GM12873 (cell line): ENCODE results near the gene FAM117B.

Source experiments
- TF ChIP-seq, protein P1 (sequence below): IDR thresholded peaks from 2 replicates; pipeline ENCODE4 v1.5.1; 2012; ENCODE audit warnings: low read depth, mild to moderate bottlenecking, moderate library complexity, low read length, control low read depth; ENCODE audit not compliant: insufficient read depth; ENCODE audit errors: missing control alignments

The FAM117B gene

DNA sequence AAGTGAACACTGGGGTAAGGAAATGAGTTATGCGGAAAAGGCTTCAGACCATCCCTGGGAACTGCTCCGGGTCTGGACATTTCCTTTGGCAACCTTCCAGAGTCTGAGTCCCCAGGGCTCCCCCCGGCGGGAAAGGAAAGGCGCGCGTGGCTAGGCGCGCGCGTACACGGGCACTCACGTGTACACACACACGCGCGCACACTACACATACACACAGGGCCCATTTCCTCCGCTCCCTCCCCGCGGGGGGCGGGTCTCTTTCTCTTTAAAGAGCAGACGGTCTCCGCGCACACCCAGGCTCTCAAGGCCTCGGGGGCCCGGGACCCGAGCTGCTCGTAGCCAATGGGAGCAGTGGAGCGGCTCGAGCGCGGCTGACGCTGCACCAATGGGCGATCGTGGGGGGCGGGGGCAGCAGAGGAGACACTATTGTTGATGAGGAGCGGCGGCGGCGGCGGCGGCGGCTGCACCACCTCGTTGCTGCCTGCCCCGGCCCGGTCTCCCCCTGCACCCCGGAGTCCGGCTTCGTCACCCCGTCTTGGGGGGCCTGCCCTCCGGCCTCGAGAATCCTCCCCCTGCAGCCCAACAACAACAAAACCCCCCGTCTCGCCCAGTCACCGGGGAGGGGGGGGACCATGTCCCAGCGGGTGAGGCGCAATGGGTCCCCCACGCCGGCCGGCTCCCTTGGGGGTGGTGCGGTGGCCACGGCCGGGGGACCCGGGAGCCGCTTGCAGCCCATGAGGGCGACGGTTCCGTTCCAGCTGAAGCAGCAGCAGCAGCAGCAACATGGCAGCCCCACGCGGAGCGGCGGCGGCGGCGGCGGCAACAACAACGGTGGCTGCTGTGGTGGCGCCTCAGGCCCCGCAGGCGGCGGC lies at the start of gene FAM117B:
Gene FAM117B (plus strand): TSS at position 414 of the 872 bp plus-strand sequence. CDS start 219 bp downstream, at position 633.
- TF ChIP-seq, protein P1, sequence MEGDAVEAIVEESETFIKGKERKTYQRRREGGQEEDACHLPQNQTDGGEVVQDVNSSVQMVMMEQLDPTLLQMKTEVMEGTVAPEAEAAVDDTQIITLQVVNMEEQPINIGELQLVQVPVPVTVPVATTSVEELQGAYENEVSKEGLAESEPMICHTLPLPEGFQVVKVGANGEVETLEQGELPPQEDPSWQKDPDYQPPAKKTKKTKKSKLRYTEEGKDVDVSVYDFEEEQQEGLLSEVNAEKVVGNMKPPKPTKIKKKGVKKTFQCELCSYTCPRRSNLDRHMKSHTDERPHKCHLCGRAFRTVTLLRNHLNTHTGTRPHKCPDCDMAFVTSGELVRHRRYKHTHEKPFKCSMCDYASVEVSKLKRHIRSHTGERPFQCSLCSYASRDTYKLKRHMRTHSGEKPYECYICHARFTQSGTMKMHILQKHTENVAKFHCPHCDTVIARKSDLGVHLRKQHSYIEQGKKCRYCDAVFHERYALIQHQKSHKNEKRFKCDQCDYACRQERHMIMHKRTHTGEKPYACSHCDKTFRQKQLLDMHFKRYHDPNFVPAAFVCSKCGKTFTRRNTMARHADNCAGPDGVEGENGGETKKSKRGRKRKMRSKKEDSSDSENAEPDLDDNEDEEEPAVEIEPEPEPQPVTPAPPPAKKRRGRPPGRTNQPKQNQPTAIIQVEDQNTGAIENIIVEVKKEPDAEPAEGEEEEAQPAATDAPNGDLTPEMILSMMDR: no peak

DNA sequence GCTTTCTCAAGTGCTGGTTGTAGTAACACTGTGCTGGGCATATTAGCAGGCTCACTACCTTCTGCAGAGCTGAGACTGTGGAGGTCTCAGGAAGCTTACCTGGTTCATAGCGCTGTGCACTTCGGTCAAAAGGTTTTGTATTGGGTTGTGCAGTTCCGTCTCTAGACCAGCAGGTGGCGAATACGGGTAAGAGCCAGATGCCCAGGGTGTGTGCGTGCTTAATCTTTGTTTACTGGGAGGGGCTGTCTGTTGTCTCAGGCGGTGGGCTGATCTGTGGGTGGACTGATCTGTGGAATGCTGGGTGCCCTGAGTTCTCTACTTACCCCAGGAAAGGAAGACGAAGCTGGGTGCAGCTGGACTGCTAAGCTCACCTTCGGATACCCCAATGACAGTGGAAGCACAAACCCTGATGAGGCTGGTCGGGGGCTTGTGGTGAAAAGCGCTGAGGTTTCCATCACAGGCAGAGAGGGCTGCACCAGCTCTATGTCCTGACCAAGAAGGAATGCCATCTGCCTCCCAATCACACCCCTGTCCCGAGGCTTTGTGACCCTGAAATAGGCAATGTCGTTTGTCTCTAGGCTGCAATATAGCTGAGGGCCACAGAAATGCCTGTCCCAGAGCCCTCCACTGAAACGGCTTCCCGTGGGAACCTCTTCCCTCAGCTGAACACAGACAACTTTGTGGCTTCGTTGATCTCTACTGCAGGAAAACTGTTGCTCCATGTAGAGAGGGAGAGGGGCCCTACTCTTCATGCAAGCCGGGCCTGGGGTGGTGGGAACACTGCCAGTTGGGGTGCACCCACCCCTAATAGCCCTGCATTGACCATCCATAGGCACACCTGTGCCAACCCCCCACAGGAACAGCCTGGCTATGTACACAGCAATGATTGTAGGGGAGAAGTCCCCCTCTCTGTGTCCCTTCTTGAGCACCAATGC lies 45.9 kb upstream of the FAM117B start:
- TF ChIP-seq, protein P1: peak; percentile 96

DNA sequence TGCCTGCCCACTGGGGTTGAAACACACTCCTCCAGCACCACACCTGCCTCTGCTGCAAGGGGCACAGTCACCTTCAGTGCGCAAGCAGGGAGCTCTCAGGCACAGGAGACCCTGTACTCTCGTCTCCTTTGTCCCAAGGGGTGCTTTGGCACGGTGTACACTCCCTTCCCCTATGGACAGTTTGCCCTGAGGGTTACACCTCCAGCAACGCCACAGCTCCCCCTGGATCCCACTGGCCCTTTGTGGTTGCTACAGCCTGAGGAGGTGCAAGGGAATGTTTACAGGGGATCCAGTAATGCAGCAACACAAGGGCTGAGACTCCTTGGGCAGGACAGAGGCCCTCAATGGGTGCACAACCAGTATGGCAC lies 45.2 kb upstream of the FAM117B start:
- TF ChIP-seq, protein P1: no peak

DNA sequence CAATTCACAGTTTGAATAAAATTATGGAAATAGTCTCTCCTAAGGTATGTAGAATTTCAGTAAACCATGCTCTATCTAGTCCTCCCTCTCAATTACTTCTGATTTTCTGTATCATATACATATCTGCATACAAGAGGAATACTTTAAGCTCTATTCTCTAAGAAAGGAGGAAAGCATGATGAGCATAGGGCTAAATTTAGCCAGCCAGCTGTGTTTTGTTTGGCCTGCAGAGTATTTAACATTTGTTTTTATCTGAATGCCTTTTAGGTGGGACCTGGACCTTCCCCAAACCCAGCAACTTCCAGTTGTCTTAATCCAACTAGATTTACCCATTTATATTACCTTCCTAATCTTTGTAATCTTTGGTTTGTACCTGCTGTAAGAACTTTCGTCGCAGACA lies 42.2 kb upstream of the FAM117B start:
- TF ChIP-seq, protein P1: no peak

DNA sequence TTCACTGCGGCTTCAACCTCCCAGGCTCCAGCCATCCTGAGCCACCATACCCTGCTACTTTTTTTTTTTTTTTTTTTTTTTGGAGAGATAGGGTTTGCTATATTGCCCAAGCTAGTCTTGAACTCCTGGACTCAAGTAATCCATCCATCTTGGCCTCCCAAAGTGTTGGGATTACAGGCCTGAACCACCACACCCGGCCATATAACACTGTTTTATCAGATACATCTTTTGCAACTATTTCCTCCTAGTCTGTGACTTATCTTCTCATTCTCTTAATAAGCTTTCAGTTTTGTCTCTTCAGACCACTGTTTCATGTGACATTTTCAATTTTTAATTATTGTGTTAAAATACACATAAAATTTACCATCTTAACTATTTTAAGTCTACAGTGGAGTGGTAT lies 35.7 kb upstream of the FAM117B start:
- TF ChIP-seq, protein P1: no peak

DNA sequence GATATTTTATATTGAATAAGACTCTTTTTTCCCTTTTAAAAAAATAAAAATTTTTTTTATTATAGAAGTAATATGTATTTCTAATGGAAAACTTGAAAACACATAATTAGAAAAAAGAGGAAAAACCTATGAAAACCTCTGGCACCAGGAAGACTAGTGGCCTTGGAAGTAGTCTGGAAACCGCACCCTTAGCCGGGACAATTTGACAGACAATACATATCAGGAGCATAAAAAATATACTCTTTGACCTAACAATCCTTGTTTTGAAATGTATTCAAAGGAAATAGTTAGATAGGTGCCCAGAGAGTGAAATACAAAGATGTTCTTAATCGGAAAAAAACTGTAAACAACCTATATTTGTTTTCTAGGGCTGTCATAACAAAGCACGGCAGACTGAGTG lies 34.9 kb upstream of the FAM117B start:
- TF ChIP-seq, protein P1: no peak

DNA sequence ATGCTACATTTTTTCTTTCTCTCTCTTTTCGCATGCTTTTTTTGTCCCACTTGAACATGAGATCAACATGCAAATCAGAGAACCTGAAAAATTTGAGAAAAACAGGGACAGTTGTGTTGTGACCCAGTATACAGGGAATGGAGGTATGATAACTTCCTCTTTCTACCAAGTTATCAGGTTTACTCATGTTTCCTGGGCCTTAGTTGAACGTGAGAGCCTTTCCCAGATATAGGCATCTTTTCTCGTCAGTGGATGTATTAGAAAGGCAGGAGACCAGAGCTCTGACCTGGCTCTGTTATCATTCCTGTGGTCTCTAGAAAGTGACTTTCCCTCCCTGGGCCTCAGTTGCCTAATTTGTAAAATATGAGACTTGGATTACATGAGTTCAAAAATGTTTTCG lies 30.1 kb upstream of the FAM117B start:
- TF ChIP-seq, protein P1: no peak
